ENCODE measurements around the gene MED9.

- TF ChIP-seq CTCF (IDR thresholded peaks at IDR 0.05) = peak; percentile 91 to 99 (median 98)
- TF ChIP-seq POLR2A (IDR thresholded peaks at IDR 0.05) = peak; percentile 98 to 100
Observed at GRCh38 chr17:17496189-17497064, 19.6 kb downstream of the MED9 start, which contains the start of gene RASD1.

Measured in heart left ventricle (tissue), 13 donors.